ENCODE results near the gene MGRN1. TPM values are rescaled to one million over a fixed set of nuclear protein-coding genes. Genes with fewer than 3 reads are reported as not detected.

The MGRN1 gene
- total and polyA plus RNA-seq, 2 donors (not counting 1 experiment from before 2014, with no cell fraction given) = 22.7 to 89.2 TPM

GRCh38 chr16:4683255-4684057 lies 58.8 kb downstream of the MGRN1 start:
- Histone ChIP-seq H3K4me2 (replicated peaks; ENCODE audit: low read depth, low read length, poor library complexity, severe bottlenecking) (no peak overlapping the region), H3K36me3 (replicated peaks in 1 of 2; ENCODE audit: control extremely low read depth in 1 of 2, control insufficient read depth in 1 of 2, extremely low read depth in 1 of 2, insufficient read depth in 2 of 2, low read length in 1 of 2) (peaks cover 0 to 41% of the 10 kb centered on the region in 2 experiments), H3K27ac (ENCODE audit: low read length in 2 of 2) (no peak overlapping the region), H3K4me1 (ENCODE audit: control insufficient read depth in 2 of 2, insufficient read depth in 2 of 2, low read length in 2 of 2) (no peaks in the 10 kb centered on the region), H2AFZ (ENCODE audit: insufficient read depth, low read depth, low read length, poor library complexity, severe bottlenecking) (no peak overlapping the region), H3K4me3 (ENCODE audit: control extremely low read depth in 1 of 5, extremely low read depth in 1 of 5, insufficient read depth in 1 of 5, low read depth in 2 of 5, low read length in 4 of 5) (no peak overlapping the region), H3K79me2 (ENCODE audit: control insufficient read depth, insufficient read depth, low read length) (no peaks in the 10 kb centered on the region), H3K9ac (ENCODE audit: low read length) (no peak overlapping the region), H4K20me1 (ENCODE audit: control insufficient read depth, insufficient read depth, low read length, poor library complexity, severe bottlenecking) (peaks cover 2% of the 10 kb centered on the region), H3K9me3 (ENCODE audit: control extremely low read depth in 1 of 3, control insufficient read depth in 2 of 3, insufficient read depth in 1 of 3, low read length in 2 of 3) (no peaks in the 10 kb centered on the region), H3K27me3 (replicated peaks in 1 of 4; ENCODE audit: control extremely low read depth in 1 of 4, control insufficient read depth in 3 of 4, insufficient read depth in 4 of 4, low read length in 3 of 4) (no peaks in the 10 kb centered on the region)
- intact Hi-C loops (cut with micrococcal nuclease) = no loop called here
- H3K27ac Mint-ChIP-seq = no peak overlapping the region
- CTCF ChIA-PET = no interaction called here
- DNase-seq = no peak
- H3K27me3 Mint-ChIP-seq = no peaks in the 10 kb centered on the region
- H3K4me3 Mint-ChIP-seq = no peak overlapping the region
- TF ChIP-seq CTCF (IDR thresholded peaks at IDR 0.05) = peak; percentile 5
- no peak for TF ChIP-seq EZH2 (IDR thresholded peaks at IDR 0.05; ENCODE audit: borderline replicate concordance, insufficient read depth, low read depth, low read length, poor library complexity, severe bottlenecking)
- POLR2A ChIA-PET = no interaction called here
- 95% methylated on average over 13 of the region's 17 CpGs for WGBS (ENCODE audit: insufficient coverage)
- no peaks in the 10 kb centered on the region for H3K4me1 Mint-ChIP-seq
- no peaks in the 10 kb centered on the region for H3K9me3 Mint-ChIP-seq (ENCODE audit: insufficient read depth)
- no peak for ATAC-seq (ENCODE audit: low read depth)

- Histone ChIP-seq H2AFZ (ENCODE audit: insufficient read depth, low read depth, low read length, poor library complexity, severe bottlenecking) (no peak overlapping the region), H3K36me3 (replicated peaks in 1 of 2; ENCODE audit: control extremely low read depth in 1 of 2, control insufficient read depth in 1 of 2, extremely low read depth in 1 of 2, insufficient read depth in 2 of 2, low read length in 1 of 2) (peaks cover 0 to 38% of the 10 kb centered on the region in 2 experiments), H3K9me3 (ENCODE audit: control extremely low read depth in 1 of 3, control insufficient read depth in 2 of 3, insufficient read depth in 1 of 3, low read length in 2 of 3) (no peaks in the 10 kb centered on the region), H3K4me1 (ENCODE audit: control insufficient read depth in 2 of 2, insufficient read depth in 2 of 2, low read length in 2 of 2) (no peaks in the 10 kb centered on the region), H3K4me2 (replicated peaks; ENCODE audit: low read depth, low read length, poor library complexity, severe bottlenecking) (no peak overlapping the region), H3K27me3 (replicated peaks in 1 of 4; ENCODE audit: control extremely low read depth in 1 of 4, control insufficient read depth in 3 of 4, insufficient read depth in 4 of 4, low read length in 3 of 4) (no peaks in the 10 kb centered on the region), H3K27ac (ENCODE audit: low read length in 2 of 2) (no peak overlapping the region), H3K9ac (ENCODE audit: low read length) (no peak overlapping the region), H4K20me1 (ENCODE audit: control insufficient read depth, insufficient read depth, low read length, poor library complexity, severe bottlenecking) (no peaks in the 10 kb centered on the region), H3K79me2 (ENCODE audit: control insufficient read depth, insufficient read depth, low read length) (no peaks in the 10 kb centered on the region), H3K4me3 (ENCODE audit: control extremely low read depth in 1 of 5, extremely low read depth in 1 of 5, insufficient read depth in 1 of 5, low read depth in 2 of 5, low read length in 4 of 5) (no peak overlapping the region)
- ChIA-PET CTCF (no interaction called here), POLR2A (no interaction called here)
- no peak for ATAC-seq (ENCODE audit: low read depth)
- Mint-ChIP-seq H3K27ac (no peak overlapping the region), H3K4me1 (no peaks in the 10 kb centered on the region), H3K9me3 (ENCODE audit: insufficient read depth) (no peaks in the 10 kb centered on the region), H3K4me3 (no peak overlapping the region), H3K27me3 (no peaks in the 10 kb centered on the region)
- WGBS (ENCODE audit: insufficient coverage) = 97% methylated on average over 20 of the region's 23 CpGs
- DNase-seq = no peak
- intact Hi-C loops (cut with micrococcal nuclease) = no loop called here
- no peak for TF ChIP-seq EZH2 (IDR thresholded peaks at IDR 0.05; ENCODE audit: borderline replicate concordance, insufficient read depth, low read depth, low read length, poor library complexity, severe bottlenecking)
- TF ChIP-seq CTCF (IDR thresholded peaks at IDR 0.05) = no peak
These were observed 59.6 kb downstream of the MGRN1 start for GRCh38 chr16:4684058-4684715.

Measured in B cell (primary cell).